Epithelial cell of esophagus (primary cell): ENCODE results near the gene MTSS2.

Source experiments
- DNase-seq: peaks from one replicate; pipeline ENCODE4 v3.0.0; 2010; ENCODE audit warnings: low read depth
- H3K4me3 ChIP-seq: 2 replicates; pipeline ENCODE4 v1.5.1; 2011; ENCODE audit warnings: mild to moderate bottlenecking, low read length, control low read depth
- CTCF ChIP-seq: IDR thresholded peaks from 2 replicates; pipeline ENCODE4 v1.5.1; 2011; ENCODE audit warnings: low read depth, mild to moderate bottlenecking, low read length, control low read depth, inconsistent platforms; ENCODE audit not compliant: insufficient read depth; ENCODE audit errors: missing control alignments

The MTSS2 gene

GRCh38 chr16:70660672-70661350 is 25.0 kb downstream of the MTSS2 start:
- DNase-seq = no peak
- H3K4me3 ChIP-seq = no peak overlapping the region
- no peak for TF ChIP-seq CTCF

GRCh38 chr16:70659953-70660671 is 25.7 kb downstream of the MTSS2 start:
- DNase-seq = no peak
- TF ChIP-seq CTCF = no peak
- H3K4me3 ChIP-seq = no peak overlapping the region

- DNase-seq = no peak
- no peak overlapping the region for H3K4me3 ChIP-seq
- TF ChIP-seq CTCF = no peak
Observed at GRCh38 chr16:70659546-70659945, 26.3 kb downstream of the MTSS2 start.

- DNase-seq = no peak
- no peak for TF ChIP-seq CTCF
- H3K4me3 ChIP-seq = no peak overlapping the region
Observed at GRCh38 chr16:70658921-70659320, 26.9 kb downstream of the MTSS2 start.

- H3K4me3 ChIP-seq = no peak overlapping the region
- no peak for DNase-seq
Observed at GRCh38 chr16:70657956-70658355, 27.9 kb downstream of the MTSS2 start.

GRCh38 chr16:70656712-70657263 is 29.1 kb downstream of the MTSS2 start:
- TF ChIP-seq CTCF = no peak
- no peak for DNase-seq
- no peak overlapping the region for H3K4me3 ChIP-seq

More at GRCh38 chr16:70657956-70658355, 27.9 kb downstream of the MTSS2 start:
- TF ChIP-seq CTCF = no peak
